OCI-LY1 (cell line): Measurements from ENCODE around the gene ACER3.

ENCODE experiments used
- CTCF ChIP-seq: fragments of 200-600 bp; sonication (generic), shearing (Covaris generic); IDR thresholded peaks from 2 replicates; pipeline ENCODE4 v1.5.1; 2017; ENCODE audit warnings: mild to moderate bottlenecking, antibody characterized with exemption, low read length, moderate library complexity, mixed read lengths
- EZH2 ChIP-seq: fragments of 200-600 bp; sonication (generic), shearing (Covaris generic); IDR thresholded peaks from 2 replicates; pipeline ENCODE4 v1.8.0; 2017; ENCODE audit warnings: borderline replicate concordance, mixed run types, mild to moderate bottlenecking, antibody characterized with exemption, low read length, moderate library complexity, mixed read lengths

GRCh38 chr11:76902121-76903014 is 41.6 kb downstream of the ACER3 start:
- no peak for TF ChIP-seq CTCF
- TF ChIP-seq EZH2 = no peak
